Liver (tissue), 3 donors: ENCODE measurements around the gene PAQR7.

Experiments used
- CTCF ChIP-seq: fragments of 150-350 bp; IDR thresholded peaks from 2 replicates; pipeline ENCODE4 v1.5.1; 2017; ENCODE audit warnings: improper control_type of control experiment, low read depth, low read length; ENCODE audit not compliant: missing input control
- FOXA1 ChIP-seq: IDR thresholded peaks from 2 replicates; pipeline ENCODE4 v1.6.1; 2016; ENCODE audit warnings: antibody characterized with exemption
- GABPA ChIP-seq, 2 donors: IDR thresholded peaks in 1 of 2; conservative IDR thresholded peaks in 1 of 2; 2 replicates each; pipeline ENCODE4 v1.6.1; 2016; ENCODE audit warnings: antibody characterized with exemption in 2 of 2, mild to moderate bottlenecking in 1 of 2, moderate library complexity in 1 of 2
- HNF4A ChIP-seq, 2 donors: conservative IDR thresholded peaks; 2 replicates each; pipeline ENCODE4 v1.6.1; 2016; ENCODE audit warnings: antibody characterized with exemption in 2 of 2, mild to moderate bottlenecking in 2 of 2
- JUND ChIP-seq, 2 donors: IDR thresholded peaks; 2 replicates each; pipeline ENCODE4 v1.6.1; 2016; ENCODE audit warnings: antibody characterized with exemption in 2 of 2
- MAX ChIP-seq: IDR thresholded peaks from 2 replicates; pipeline ENCODE4 v1.6.1; 2016; ENCODE audit warnings: antibody characterized with exemption
- RAD21 ChIP-seq, 2 donors: IDR thresholded peaks; 2 replicates each; pipeline ENCODE4 v1.6.1; 2016; ENCODE audit warnings: antibody characterized with exemption in 2 of 2, mild to moderate bottlenecking in 2 of 2
- REST ChIP-seq: IDR thresholded peaks from 2 replicates; pipeline ENCODE4 v1.6.1; 2016; ENCODE audit warnings: antibody characterized with exemption, mild to moderate bottlenecking
- TAF1 ChIP-seq: conservative IDR thresholded peaks from 2 replicates; pipeline ENCODE4 v1.6.1; 2016; ENCODE audit warnings: antibody characterized with exemption, mild to moderate bottlenecking
- YY1 ChIP-seq: IDR thresholded peaks from 2 replicates; pipeline ENCODE4 v1.6.1; 2016; ENCODE audit warnings: antibody characterized with exemption, mild to moderate bottlenecking
- ZBTB33 ChIP-seq: IDR thresholded peaks from 2 replicates; pipeline ENCODE4 v1.6.1; 2016; ENCODE audit warnings: antibody characterized with exemption
- donor health status: healthy.
- donor health status: healthy.

GRCh38 chr1:25902462-25902861 lies 27.0 kb upstream of the PAQR7 start:
- TF ChIP-seq CTCF: no peak
- no peak for TF ChIP-seq FOXA1
- no peak for TF ChIP-seq YY1
- no peak for TF ChIP-seq REST
- no peak for TF ChIP-seq JUND (IDR thresholded peaks at IDR 0.05)
- TF ChIP-seq RAD21 (IDR thresholded peaks at IDR 0.05): no peak
- no peak for TF ChIP-seq GABPA (IDR thresholded peaks at IDR 0.05 in 1 of 2, conservative IDR thresholded peaks at IDR 0.05 in 1 of 2)
- TF ChIP-seq ZBTB33: no peak
- no peak for TF ChIP-seq MAX
- TF ChIP-seq HNF4A (conservative IDR thresholded peaks at IDR 0.05): no peak
- no peak for TF ChIP-seq TAF1
